Panc1 (cell line): Measurements from ENCODE around the gene GLB1L2. TPM values are rescaled to one million over a fixed set of nuclear protein-coding genes. Genes with fewer than 3 reads are reported as not detected.

ENCODE experiments used
- ATAC-seq: fragments of 200-7000 bp; cut with Tn5 transposase; 2 replicates; pipeline ENCODE4 v1.9.1; 2020; ENCODE audit warnings: mild to moderate bottlenecking, moderate library complexity
- BruUV-seq: library from RNA; stranded (reverse); fragments of 400-500 nt; replicated peaks from 2 replicates; lab custom pipeline; 2021; lab: Mats Ljungman, UMichigan
- CTCF ChIA-PET: fragments of 300-600 bp; sonication (Branson Sonifier 250); formaldehyde crosslinking; loops from one replicate; lab custom pipeline; 2022; ENCODE audit warnings: antibody characterized with exemption; lab: Charles Lee
- POLR2A ChIA-PET: fragments of 300-600 bp; sonication (Branson Sonifier 250); formaldehyde crosslinking; loops from one replicate; lab custom pipeline; 2022; ENCODE audit warnings: antibody characterized with exemption; lab: Charles Lee
- DNase-seq: peaks from one replicate; pipeline ENCODE4 v3.0.0-alpha.2; 2010; ENCODE audit warnings: low read depth, low spot score
- H3K27ac ChIP-seq: 2 replicates; pipeline ENCODE4 v1.5.1; 2011; ENCODE audit warnings: mild to moderate bottlenecking, low read length, inconsistent platforms
- H3K27me3 ChIP-seq: fragments of 200-500 bp; sonication (Bioruptor generic); 2 replicates; pipeline ENCODE4 v1.6.0; 2014; ENCODE audit warnings: low read length, inconsistent platforms; ENCODE audit not compliant: control insufficient read depth, insufficient read depth
- H3K36me3 ChIP-seq: fragments of 200-500 bp; sonication (Bioruptor generic); 2 replicates; pipeline ENCODE4 v1.5.1; 2014; ENCODE audit warnings: inconsistent platforms, mild to moderate bottlenecking, low read length, moderate library complexity; ENCODE audit not compliant: control insufficient read depth, insufficient read depth
- H3K4me1 ChIP-seq: 2 replicates; pipeline ENCODE4 v1.5.1; 2011; ENCODE audit warnings: inconsistent platforms, mild to moderate bottlenecking, low read length, moderate library complexity; ENCODE audit not compliant: control insufficient read depth, insufficient read depth
- H3K4me3 ChIP-seq, 2 experiments: 2 replicates each; pipeline ENCODE4 v1.5.1; 2011 to 2012; ENCODE audit warnings: low read depth in 2 of 2, low read length in 2 of 2, mild to moderate bottlenecking in 2 of 2, inconsistent platforms in 1 of 2, moderate library complexity in 1 of 2
- H3K9me3 ChIP-seq: fragments of 200-500 bp; sonication (Bioruptor generic); 2 replicates; pipeline ENCODE4 v1.5.1; 2014; ENCODE audit warnings: low read depth, mild to moderate bottlenecking, inconsistent platforms, low read length, moderate library complexity; ENCODE audit not compliant: control insufficient read depth, insufficient read depth
- CTCF ChIP-seq: fragments of 450-650 bp; IDR thresholded peaks from 2 replicates; pipeline ENCODE4 v1.5.1; 2017; ENCODE audit warnings: mild to moderate bottlenecking
- POLR2AphosphoS5 ChIP-seq: IDR thresholded peaks from 2 replicates; pipeline ENCODE4 v1.6.1; 2012; ENCODE audit warnings: mild to moderate bottlenecking, low read depth, low read length, moderate library complexity
- SIN3A ChIP-seq: IDR thresholded peaks from 2 replicates; pipeline ENCODE4 v1.6.1; 2012; ENCODE audit warnings: low read depth, mild to moderate bottlenecking, low read length, moderate library complexity, borderline replicate concordance; ENCODE audit not compliant: insufficient read depth
- TCF7L2 ChIP-seq: IDR thresholded peaks from 2 replicates; pipeline ENCODE4 v1.6.1; 2011; ENCODE audit warnings: mild to moderate bottlenecking, low read depth, low read length, inconsistent platforms
- in situ Hi-C: cut with HindIII; loops from 2 replicates; pipeline ENCODE4 v1.10.0; 2016; ENCODE audit warnings: low sequenced_read_pairs, low pct_unique_long_range_greater_than_20kb
- intact Hi-C: fragments of 100-400 bp; cut with micrococcal nuclease; formaldehyde crosslinking; loops from one replicate; pipeline ENCODE4 v1.10.0; 2022; ENCODE audit not compliant: unreplicated experiment
- total RNA-seq: library from RNA; stranded (reverse); gene quantifications from one replicate; pipeline ENCODE4 v1.2.1, GENCODE V29; 2021; ENCODE audit not compliant: unreplicated experiment
- TF ChIP-seq, protein P1 (sequence below), 2 experiments: IDR thresholded peaks; 2 replicates each; pipeline ENCODE4 v1.6.1; 2011 to 2012; ENCODE audit warnings: low read depth in 2 of 2, control low read depth in 1 of 2, low read length in 1 of 2, mild to moderate bottlenecking in 1 of 2, moderate library complexity in 1 of 2; ENCODE audit not compliant: insufficient read depth in 1 of 2

The GLB1L2 gene
- total RNA-seq, 1 experiment from 2014 or later, result 10.4 TPM

- Histone ChIP-seq H3K4me3 (no peak overlapping the region), H3K27ac (no peak overlapping the region), H3K36me3 (no peaks in the 10 kb centered on the region), H3K9me3 (no peaks in the 10 kb centered on the region), H3K27me3 (peaks cover 14% of the 10 kb centered on the region), H3K4me1 (peaks cover 7% of the 10 kb centered on the region)
- TF ChIP-seq TCF7L2 (no peak), CTCF (no peak), POLR2AphosphoS5 (no peak), SIN3A (no peak)
- TF ChIP-seq, protein P1, sequence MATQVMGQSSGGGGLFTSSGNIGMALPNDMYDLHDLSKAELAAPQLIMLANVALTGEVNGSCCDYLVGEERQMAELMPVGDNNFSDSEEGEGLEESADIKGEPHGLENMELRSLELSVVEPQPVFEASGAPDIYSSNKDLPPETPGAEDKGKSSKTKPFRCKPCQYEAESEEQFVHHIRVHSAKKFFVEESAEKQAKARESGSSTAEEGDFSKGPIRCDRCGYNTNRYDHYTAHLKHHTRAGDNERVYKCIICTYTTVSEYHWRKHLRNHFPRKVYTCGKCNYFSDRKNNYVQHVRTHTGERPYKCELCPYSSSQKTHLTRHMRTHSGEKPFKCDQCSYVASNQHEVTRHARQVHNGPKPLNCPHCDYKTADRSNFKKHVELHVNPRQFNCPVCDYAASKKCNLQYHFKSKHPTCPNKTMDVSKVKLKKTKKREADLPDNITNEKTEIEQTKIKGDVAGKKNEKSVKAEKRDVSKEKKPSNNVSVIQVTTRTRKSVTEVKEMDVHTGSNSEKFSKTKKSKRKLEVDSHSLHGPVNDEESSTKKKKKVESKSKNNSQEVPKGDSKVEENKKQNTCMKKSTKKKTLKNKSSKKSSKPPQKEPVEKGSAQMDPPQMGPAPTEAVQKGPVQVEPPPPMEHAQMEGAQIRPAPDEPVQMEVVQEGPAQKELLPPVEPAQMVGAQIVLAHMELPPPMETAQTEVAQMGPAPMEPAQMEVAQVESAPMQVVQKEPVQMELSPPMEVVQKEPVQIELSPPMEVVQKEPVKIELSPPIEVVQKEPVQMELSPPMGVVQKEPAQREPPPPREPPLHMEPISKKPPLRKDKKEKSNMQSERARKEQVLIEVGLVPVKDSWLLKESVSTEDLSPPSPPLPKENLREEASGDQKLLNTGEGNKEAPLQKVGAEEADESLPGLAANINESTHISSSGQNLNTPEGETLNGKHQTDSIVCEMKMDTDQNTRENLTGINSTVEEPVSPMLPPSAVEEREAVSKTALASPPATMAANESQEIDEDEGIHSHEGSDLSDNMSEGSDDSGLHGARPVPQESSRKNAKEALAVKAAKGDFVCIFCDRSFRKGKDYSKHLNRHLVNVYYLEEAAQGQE (IDR thresholded peaks at IDR 0.05; ENCODE audit: insufficient read depth in 1 of 2, low read depth in 2 of 2, low read length in 1 of 2), result no peak
- intact Hi-C loops (no loop called here), in situ Hi-C loops (no loop called here)
- ATAC-seq (no peak), DNase-seq (no peak)
- CTCF ChIA-PET, result no interaction called here
- POLR2A ChIA-PET, result no interaction called here
- no TSS peak for BruUV-seq
These were observed 2.2 kb downstream of the GLB1L2 start for GRCh38 chr11:134333946-134334345.

- in situ Hi-C loops, result no loop called here
- Histone ChIP-seq H3K27me3 (peaks cover 14% of the 10 kb centered on the region), H3K36me3 (no peaks in the 10 kb centered on the region), H3K9me3 (no peaks in the 10 kb centered on the region), H3K27ac (no peak overlapping the region), H3K4me1 (peaks cover 7% of the 10 kb centered on the region), H3K4me3 (no peak overlapping the region)
- ATAC-seq (no peak), DNase-seq (no peak)
- ChIA-PET CTCF (no interaction called here), POLR2A (no interaction called here)
- TF ChIP-seq CTCF (no peak), SIN3A (no peak), POLR2AphosphoS5 (no peak), TCF7L2 (no peak)
- TF ChIP-seq, protein P1 (IDR thresholded peaks at IDR 0.05; ENCODE audit: insufficient read depth in 1 of 2, low read depth in 2 of 2, low read length in 1 of 2), result no peak
- BruUV-seq, result no TSS peak
- intact Hi-C loops, result no loop called here
These were observed 3.2 kb downstream of the GLB1L2 start for GRCh38 chr11:134334796-134335571.
